Stimulated activated naive CD8-positive, alpha-beta T cell treated with anti-CD3 and anti-CD28 coated beads, Interleukin-15, amount 100 ng/mL, for 72 hours (primary cell): ENCODE data around the gene NTNG2.
"Not testable (repeated sequence)": the region's sequence is repeated elsewhere in the genome, so short reads cannot be mapped to it uniquely, and the experiment has no call there.

Experiments used
- ATAC-seq: fragments of 150-1000 bp; cut with Tn5 transposase; 2 replicates; pipeline ENCODE4 v1.10.0; 2021; ENCODE audit warnings: mild to moderate bottlenecking, moderate library complexity
- DNase-seq, 2 donors: peaks; one replicate each; pipeline ENCODE4 v3.0.0; 2021 to 2022
- H3K27ac Mint-ChIP-seq, 2 donors: one replicate each; pipeline ENCODE4 v1.8.0; 2022; ENCODE audit warnings: mild to moderate bottlenecking in 2 of 2, mixed read lengths in 2 of 2, moderate library complexity in 2 of 2
- H3K27me3 Mint-ChIP-seq: one replicate; pipeline ENCODE4 v1.8.0; 2022; ENCODE audit warnings: mixed read lengths
- H3K4me1 Mint-ChIP-seq: one replicate; pipeline ENCODE4 v1.8.0; 2022; ENCODE audit warnings: mild to moderate bottlenecking, mixed read lengths
- H3K4me3 Mint-ChIP-seq, 2 donors: one replicate each; pipeline ENCODE4 v1.8.0; 2022; ENCODE audit warnings: mild to moderate bottlenecking in 2 of 2, mixed read lengths in 2 of 2, moderate library complexity in 1 of 2
- H3K9me3 Mint-ChIP-seq, 2 donors: one replicate each; pipeline ENCODE4 v1.8.0; 2022; ENCODE audit warnings: mixed read lengths in 2 of 2

The NTNG2 gene

GRCh38 chr9:132268725-132269352 lies 107.0 kb downstream of the NTNG2 start:
- DNase-seq: peak; percentile 59 to 65
- Mint-ChIP-seq H3K4me1 (no peaks in the 10 kb centered on the region), H3K9me3 (peaks cover 0 to 7% of the 10 kb centered on the region in 2 donors)

GRCh38 chr9:132269704-132270516 lies 108.1 kb downstream of the NTNG2 start:
- peak overlapping the region in 1 of 2 donors; percentile 90 for H3K27ac Mint-ChIP-seq
- H3K27me3 Mint-ChIP-seq, H3K9me3 Mint-ChIP-seq, H3K4me3 Mint-ChIP-seq, H3K4me1 Mint-ChIP-seq: not testable (repeated sequence)
- peak; percentile 52 for ATAC-seq
- peak in 1 of 2 donors; percentile 46 for DNase-seq

More at GRCh38 chr9:132268725-132269352, 107.0 kb downstream of the NTNG2 start:
- Mint-ChIP-seq H3K4me3 (no peak overlapping the region), H3K27me3 (no peaks in the 10 kb centered on the region), H3K27ac (no peak overlapping the region)
- peak; percentile 56 for ATAC-seq

DNA sequence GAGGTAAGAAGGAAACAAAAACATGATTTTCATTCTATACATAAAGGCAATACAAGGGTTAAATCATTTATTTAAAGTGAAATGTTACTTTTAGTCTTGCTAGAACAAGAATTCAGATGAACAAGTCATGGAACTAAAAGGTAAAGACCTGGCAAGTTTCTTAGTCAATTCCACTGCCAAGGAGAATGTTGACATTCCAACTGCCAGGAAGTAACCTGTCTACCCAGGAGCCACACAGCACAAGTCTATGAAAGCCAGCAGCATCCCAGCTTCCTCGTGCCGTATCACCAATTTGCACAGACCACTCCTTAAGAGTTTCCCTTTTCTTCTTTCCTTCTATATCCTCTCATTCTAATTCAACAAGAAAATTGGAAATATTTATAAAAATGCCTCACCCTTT lies 113.0 kb downstream of the NTNG2 start:
- DNase-seq: no peak
- Mint-ChIP-seq H3K4me3 (no peak overlapping the region), H3K4me1 (no peaks in the 10 kb centered on the region), H3K9me3 (peaks cover 0 to 7% of the 10 kb centered on the region in 2 donors), H3K27me3 (no peaks in the 10 kb centered on the region), H3K27ac (no peak overlapping the region)
- no peak for ATAC-seq

GRCh38 chr9:132283165-132283564 lies 121.3 kb downstream of the NTNG2 start:
- Mint-ChIP-seq H3K27me3 (no peaks in the 10 kb centered on the region), H3K9me3 (no peaks in the 10 kb centered on the region), H3K4me3 (no peak overlapping the region), H3K4me1 (peaks cover 6% of the 10 kb centered on the region), H3K27ac (no peak overlapping the region)
- peak in 1 of 2 donors; percentile 35 for DNase-seq
- peak; percentile 90 for ATAC-seq

DNA sequence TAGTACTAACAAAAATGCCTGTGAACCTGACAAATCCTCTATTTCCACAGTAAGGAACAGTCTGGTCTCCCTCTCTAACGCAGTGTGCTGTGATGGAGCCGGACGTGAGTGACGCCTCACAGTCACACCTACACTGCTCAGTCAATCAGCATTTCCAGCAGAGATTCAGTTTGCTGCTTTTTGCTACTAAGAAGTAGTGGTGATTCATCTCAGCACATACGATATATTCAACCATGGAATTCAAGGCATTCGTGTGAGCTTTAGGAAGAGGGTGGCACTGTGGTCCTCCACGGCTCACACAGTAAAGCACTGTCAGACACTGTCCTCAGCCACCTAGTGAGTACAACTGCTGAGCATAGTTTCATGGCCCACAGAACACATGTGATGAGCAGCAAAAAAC lies 122.0 kb downstream of the NTNG2 start:
- no peaks in the 10 kb centered on the region for H3K9me3 Mint-ChIP-seq
- DNase-seq (no peak), ATAC-seq (no peak)
- H3K4me3 Mint-ChIP-seq: no peak overlapping the region
- no peaks in the 10 kb centered on the region for H3K27me3 Mint-ChIP-seq
- peaks cover 8% of the 10 kb centered on the region for H3K4me1 Mint-ChIP-seq
- H3K27ac Mint-ChIP-seq: peak overlapping the region; percentile 37 to 79

- Mint-ChIP-seq H3K27me3 (no peaks in the 10 kb centered on the region), H3K27ac (no peak overlapping the region), H3K9me3 (no peaks in the 10 kb centered on the region), H3K4me3 (no peak overlapping the region), H3K4me1 (peaks cover 15% of the 10 kb centered on the region)
- no peak for DNase-seq
- no peak for ATAC-seq
Measured at GRCh38 chr9:132287256-132287760, 125.5 kb downstream of the NTNG2 start.

GRCh38 chr9:132288361-132288760 lies 126.5 kb downstream of the NTNG2 start:
- H3K4me1 Mint-ChIP-seq: peaks cover 23% of the 10 kb centered on the region
- peak overlapping the region in 1 of 2 donors; percentile 38 for H3K27ac Mint-ChIP-seq
- no peaks in the 10 kb centered on the region for H3K9me3 Mint-ChIP-seq
- ATAC-seq (no peak), DNase-seq (no peak)
- H3K4me3 Mint-ChIP-seq: no peak overlapping the region
- no peaks in the 10 kb centered on the region for H3K27me3 Mint-ChIP-seq

DNA sequence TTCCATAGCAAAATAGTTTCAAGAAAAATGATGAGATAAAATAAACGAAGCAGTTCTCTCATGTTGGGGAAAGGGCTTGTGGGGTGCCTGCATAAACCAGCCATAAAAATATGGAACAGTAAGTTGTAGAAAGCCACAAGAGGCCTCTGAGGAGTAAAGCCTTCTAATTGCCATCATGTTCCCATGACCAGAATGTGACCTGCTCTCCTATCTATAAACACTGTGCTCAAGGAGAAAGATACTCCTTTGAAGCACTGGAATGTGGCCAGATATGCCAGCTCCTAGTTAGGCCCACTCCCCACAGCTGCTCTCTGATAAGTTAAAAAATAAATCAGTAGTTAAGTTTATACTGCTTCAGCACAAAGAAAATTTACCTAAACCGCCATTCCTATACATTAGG lies 127.1 kb downstream of the NTNG2 start:
- no peak for DNase-seq
- Mint-ChIP-seq H3K27ac (peak overlapping the region in 1 of 2 donors; percentile 89), H3K4me1 (peaks cover 21% of the 10 kb centered on the region), H3K4me3 (no peak overlapping the region), H3K9me3 (no peaks in the 10 kb centered on the region), H3K27me3 (no peaks in the 10 kb centered on the region)
- no peak for ATAC-seq

DNA sequence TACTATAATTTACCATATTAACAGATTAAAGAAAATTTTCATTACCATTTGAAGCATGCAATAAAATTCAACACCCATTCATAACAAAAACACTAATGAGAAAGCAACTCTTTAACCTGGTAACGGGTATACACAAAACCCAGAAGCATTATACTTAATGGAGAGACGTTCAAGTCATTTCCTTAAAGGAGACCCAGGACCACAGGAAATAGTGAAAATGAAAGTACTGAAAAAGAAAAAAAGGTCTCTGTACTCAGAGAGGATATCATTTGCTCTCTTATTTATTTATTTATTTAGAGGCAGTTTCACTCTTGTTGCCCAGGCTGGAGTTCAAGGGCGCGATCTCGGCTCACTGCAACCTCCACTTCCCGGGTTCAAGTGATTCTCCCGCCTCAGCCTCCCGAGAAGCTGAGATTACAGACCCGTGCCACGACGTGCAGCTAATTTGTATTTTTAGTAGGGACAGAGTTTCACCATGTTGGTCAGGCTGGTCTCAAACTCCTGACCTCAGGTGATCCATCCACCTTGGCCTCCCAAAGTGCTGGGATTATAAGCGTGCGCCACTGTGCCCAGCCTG lies 131.4 kb downstream of the NTNG2 start:
- peak; percentile 82 for ATAC-seq
- Mint-ChIP-seq H3K27me3 (no peaks in the 10 kb centered on the region), H3K4me1 (peaks cover 25% of the 10 kb centered on the region), H3K9me3 (no peaks in the 10 kb centered on the region), H3K4me3 (peak overlapping the region in 1 of 2 donors; percentile 51), H3K27ac (no peak overlapping the region)
- DNase-seq: no peak
